ENCODE data around the gene UQCRC1.

GRCh38 chr3:48595526-48596121 is 13.8 kb downstream of the UQCRC1 start:
- TF ChIP-seq CTCF (IDR thresholded peaks at IDR 0.05) (no peak), EZH2 (IDR thresholded peaks at IDR 0.05; ENCODE audit: borderline replicate concordance, insufficient read depth, low read depth, low read length, poor library complexity, severe bottlenecking) (no peak)
